Erythroblast (primary cell): Measurements from ENCODE around the gene PALLD.
A peak's percentile ranks its signal among the peaks of the same experiment; 100 is the strongest.
"Not testable (repeated sequence)": the region's sequence is repeated elsewhere in the genome, so short reads cannot be mapped to it uniquely, and the experiment has no call there.

Experiments
- DNase-seq, 2 experiments: peaks; one replicate each; lab custom pipeline; 2025; lab: John Stamatoyannopoulos, UW
- GATA1 ChIP-seq: IDR thresholded peaks from 2 replicates; pipeline ENCODE4 v1.6.1; 2011; ENCODE audit warnings: low read depth, mild to moderate bottlenecking, control low read depth, low read length, moderate library complexity
- POLR2A ChIP-seq: IDR thresholded peaks from 2 replicates; pipeline ENCODE4 v1.6.1; 2011; ENCODE audit warnings: mild to moderate bottlenecking, low read length

The PALLD gene

DNA sequence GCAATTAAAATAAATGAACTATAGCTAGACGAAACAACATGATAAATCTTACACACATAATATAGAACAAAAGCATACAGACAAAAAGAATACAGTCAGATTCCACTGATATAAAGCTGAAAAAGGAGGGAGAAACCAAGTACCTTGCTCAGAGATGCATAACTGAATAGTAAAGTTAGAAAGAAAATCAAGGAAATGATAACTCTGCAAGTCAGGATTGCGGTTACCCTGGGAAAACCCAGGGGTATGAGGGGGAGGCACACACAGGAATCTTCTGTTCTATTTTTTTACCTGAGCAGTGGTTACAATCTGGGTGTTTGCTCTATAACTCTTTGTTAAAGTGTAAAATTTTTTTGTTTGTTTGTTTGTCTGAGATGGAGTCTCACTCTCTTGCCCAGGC is 304.1 kb downstream of the PALLD start:
- DNase-seq, result no peak
- TF ChIP-seq POLR2A (no peak), GATA1 (no peak)

DNA sequence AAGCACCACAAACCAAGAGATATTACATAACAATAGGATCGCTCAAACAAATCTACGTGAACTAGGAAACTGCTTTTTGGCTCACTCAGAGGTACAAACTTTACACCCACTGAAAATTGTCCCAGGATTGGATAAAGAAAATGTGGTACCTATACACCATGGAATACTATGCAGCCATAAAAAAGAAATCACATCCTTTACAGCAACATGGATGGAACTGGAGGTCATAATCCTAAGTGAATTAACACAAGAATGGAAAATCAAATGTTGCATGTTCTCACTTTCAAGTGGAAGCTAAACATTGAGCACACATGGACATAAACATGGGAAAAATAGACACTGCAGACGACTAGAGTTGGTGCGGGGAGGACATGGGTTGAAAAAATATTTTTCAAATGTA is 305.4 kb downstream of the PALLD start:
- no peak for DNase-seq
- TF ChIP-seq POLR2A (no peak), GATA1 (no peak)

DNA sequence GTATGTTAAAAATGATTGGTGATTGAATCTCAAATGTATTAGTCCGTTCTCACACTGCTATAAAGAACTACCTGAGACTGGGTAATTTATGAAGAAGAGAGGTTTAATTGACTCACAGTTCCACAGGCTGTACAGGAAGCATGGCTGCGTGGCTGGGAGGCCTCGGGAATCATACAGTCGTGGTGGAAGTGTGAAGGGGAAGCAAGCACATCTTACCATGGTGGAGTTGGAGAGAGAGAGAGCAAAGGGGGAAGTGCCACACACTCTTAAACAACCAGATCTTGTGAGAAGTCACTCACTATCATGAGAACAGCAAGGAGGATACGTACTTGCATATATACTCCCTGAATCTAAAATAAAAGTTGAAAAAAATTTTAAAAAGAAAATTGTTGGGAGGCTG is 306.2 kb downstream of the PALLD start:
- not testable (repeated sequence) for DNase-seq

DNA sequence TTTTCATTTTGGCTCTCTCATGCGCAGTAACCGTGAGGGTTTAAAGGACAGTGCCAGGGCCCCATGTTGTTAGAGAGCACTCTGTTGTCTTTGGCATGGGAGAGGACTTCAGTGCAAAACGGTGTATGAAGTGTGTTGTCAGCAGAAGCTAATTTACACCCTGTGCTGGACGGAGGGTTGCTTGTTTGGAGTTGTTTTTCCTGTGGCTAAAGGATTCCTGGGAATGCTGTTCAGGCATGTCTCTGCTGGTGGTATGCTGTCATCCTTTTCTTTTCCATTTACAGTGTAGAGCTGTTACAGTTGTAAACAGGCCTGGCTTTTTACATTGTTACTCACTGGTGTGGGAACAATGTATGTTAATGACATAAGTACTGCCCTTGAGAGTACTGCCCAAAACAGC is 306.9 kb downstream of the PALLD start:
- no peak for DNase-seq
- TF ChIP-seq POLR2A (no peak), GATA1 (no peak)

DNA sequence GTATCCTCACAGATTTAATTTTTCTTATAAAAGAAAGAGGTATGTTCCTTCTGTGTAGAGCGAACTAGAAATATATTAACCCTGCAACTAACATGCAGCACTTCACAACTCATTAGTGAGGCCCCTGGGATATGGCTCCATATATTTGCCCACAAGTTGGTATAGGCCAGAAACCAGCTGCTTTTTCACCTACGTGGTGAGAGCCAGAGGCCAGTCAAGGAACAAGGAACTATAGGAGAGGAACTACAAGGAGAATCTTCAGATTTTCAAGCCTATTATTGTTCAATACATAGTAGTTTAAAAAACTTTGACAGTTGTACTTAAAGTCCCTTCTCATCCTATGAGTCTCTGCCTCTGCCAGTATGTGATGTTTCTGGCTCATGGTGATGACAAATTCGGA is 307.3 kb downstream of the PALLD start:
- no peak for DNase-seq
- TF ChIP-seq GATA1 (no peak), POLR2A (no peak)

DNA sequence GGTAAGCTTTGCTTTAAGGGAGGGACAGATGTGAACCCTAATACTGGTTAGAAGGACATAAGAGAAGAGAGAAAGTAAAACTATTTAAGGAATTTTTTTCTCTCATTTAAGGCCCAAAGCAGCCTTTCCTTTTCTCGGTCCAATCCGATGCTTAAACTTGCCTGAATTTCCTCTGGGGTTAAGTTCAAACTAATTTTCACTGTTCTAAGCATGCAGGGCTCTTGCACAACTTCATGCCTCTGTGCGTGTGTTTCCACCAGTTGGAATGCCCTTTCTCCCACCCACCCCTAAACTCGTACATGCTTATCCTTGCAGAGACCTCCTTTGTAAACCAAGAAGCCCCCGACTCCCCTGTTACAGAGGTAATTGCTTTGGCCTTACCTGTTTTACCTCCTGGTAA is 308.5 kb downstream of the PALLD start:
- TF ChIP-seq GATA1 (no peak), POLR2A (no peak)
- no peak for DNase-seq

DNA sequence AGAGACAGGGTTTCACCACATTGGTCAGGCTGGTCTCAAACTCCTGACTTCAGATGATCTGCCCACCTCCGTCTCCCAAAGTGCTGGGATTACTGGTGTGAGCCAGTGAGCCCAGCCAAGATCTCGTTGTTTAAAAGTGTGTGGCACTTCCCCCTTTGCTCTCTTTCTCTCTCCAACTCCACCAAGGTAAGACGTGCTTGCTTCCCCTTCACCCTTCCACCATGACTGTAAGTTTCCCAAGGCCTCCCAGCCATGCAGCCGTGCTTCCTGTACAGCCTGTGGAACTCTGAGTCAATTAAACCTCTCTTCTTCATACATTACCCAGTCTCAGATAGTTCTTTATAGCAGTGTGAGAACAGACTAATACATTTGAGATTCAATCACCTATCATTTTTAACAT is 309.4 kb downstream of the PALLD start:
- DNase-seq, result not testable (repeated sequence)

DNA sequence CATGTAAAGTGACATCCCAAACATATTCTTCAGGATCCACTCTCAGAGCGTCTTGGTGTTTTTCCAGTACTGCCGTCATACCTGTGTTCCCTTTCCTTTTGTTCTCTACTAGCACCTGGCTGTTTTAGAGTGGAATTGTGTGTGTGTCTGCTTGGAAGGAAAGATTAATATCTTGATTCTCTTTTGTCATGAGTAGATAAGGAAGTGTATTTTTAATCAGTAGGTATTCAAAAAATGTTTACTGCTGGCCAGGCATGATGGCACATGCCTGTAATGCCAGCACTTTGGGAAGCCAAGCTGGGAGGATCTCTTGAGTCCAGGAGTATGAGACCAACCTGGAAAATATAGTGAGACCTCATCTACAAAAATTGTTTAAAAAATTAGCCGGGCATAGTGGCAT is 314.4 kb downstream of the PALLD start:
- no peak for DNase-seq
- no peak for TF ChIP-seq POLR2A
- TF ChIP-seq GATA1, result no peak

DNA sequence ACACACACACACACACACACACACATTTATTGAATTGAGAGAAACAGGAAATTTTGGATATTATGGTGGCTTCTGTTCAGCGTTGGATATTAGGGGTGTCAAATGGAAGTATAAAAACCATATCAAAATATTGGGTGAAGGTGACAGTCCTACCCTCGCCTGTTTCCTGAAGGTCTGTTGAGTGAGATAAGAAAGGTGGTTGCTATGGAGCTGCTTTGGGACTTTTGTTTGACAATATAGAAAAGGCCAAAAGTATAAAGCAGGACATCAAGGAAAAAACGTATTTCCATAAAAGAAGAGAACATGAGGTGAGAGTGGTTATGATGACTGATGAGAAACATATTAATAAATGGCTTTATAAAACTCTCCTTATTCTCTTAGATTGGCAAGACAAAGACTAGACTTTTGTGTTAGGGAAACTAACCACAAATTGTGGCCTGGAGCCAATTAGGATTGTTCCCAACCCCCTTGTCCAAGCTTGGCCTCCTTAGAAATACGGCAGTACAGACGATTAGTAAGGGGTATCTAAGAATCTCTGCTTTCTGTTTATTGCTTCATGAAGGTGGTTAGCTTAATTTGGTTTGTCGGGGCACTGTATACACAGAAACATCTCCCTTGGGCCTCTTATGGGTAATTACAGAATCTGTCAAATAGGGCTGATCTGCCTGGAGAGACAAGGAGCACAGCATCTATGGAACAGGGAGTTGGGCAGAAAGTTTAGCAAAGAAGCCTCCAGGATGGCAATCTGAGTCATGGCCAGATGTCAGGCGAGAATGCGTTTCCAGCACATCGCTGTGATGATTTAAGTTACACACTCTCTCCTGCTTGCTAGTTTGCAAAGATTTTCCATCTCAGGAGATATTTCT is 315.2 kb downstream of the PALLD start:
- peak in 1 of 2 experiments; percentile 21 for DNase-seq
- TF ChIP-seq GATA1 (no peak), POLR2A (no peak)

DNA sequence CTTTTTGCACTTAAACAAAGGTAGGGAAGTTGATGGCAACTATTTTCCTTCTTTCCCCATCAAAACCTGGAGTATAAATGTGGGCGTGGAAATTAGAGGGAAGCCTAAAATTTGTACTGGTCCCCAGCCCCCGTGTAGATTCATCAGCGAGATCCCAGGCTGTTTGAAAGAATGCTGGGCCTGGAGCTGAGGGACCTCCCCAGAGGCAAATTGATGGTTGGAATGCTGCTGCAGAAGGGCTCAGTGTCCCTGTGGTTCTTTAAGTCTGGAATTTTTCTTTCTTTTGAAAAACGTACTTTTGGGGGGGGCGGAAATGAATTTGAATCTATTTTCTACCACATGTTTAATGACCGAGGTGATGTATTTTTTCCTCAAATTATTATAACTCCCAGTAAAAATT is 316.0 kb downstream of the PALLD start:
- DNase-seq, result no peak
- TF ChIP-seq POLR2A, result no peak
- no peak for TF ChIP-seq GATA1

DNA sequence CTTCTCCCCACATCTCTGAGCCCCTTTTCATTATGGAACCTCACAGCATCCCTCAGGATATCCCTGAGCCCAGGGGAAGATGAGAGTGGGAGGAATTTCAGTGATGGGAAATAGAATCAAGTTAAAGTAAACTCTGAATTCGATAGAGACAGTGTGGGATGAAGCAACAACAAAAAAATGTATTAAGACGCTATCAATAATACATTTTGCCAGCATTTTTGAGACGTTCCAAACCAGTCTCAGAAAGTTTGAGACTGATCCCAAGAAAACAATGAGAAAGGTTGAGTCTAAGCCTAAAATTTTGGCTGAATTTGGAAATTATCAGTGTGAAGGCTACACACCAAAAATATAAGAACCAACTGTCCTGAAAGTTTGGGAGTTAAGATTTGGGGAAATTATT is 317.0 kb downstream of the PALLD start:
- TF ChIP-seq GATA1 (no peak), POLR2A (no peak)
- no peak for DNase-seq

DNA sequence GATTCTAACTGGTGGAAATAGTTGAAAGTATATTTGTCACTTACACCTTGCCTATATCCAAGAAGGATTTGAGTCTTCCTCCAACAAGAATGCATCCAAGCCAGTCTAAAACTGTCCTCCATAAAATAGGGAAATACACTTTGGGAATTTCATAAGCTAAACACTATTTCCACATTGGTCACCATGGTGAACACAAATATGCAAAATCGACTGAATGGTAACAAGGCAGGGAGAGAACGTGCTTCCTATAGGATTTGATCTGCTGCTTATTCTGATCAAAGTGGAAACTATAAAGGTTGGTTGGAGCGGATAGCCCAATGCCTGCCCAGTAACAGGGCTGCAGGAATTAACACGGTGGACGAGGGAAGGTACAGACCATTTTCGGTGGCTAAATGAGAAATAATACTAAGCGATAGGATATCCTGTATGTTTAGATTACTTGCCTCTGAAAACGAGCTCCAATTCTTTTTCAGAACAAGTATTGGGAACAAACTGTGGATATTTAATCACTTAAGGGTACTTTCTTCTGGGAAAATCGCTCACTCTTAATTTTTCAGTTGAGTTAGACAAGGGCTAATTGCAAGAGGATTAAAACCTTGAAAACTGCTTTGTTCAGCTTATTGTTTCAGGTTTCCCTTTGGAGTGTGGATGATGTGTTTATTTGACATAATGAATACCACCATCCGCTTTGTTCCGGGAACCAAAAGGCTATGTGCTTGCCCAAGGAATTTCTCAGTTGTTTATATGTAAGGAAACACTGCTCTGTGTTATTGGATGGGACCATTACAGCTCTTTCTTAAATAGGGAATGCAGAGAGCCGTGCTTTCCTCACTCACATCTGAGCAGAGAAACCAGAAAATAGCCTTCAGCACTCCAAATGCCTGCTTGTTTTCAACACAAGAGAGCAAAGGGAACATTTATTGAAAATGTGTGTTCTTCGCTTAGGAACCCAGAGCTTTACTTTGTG is 318.8 kb downstream of the PALLD start:
- no peak for TF ChIP-seq GATA1
- TF ChIP-seq POLR2A, result no peak
- DNase-seq, result no peak

DNA sequence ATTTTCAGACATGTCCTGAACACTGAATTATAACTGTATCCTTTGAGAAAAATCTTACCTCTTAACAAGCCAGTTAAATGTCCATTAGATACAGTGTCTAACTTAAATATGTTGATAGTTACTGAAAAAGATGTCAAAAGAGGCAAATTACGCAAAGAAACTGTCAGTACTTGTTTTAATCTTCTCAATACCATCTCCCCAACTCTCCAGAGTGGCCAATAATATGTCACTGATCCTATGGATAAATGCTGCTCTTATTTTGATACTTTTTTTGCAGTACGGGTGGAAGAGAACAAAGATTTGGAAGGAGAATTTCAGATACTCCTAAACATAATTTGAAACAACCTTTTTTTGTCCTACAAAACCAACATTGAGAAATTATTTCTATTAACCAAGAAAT is 320.5 kb downstream of the PALLD start:
- no peak for DNase-seq

DNA sequence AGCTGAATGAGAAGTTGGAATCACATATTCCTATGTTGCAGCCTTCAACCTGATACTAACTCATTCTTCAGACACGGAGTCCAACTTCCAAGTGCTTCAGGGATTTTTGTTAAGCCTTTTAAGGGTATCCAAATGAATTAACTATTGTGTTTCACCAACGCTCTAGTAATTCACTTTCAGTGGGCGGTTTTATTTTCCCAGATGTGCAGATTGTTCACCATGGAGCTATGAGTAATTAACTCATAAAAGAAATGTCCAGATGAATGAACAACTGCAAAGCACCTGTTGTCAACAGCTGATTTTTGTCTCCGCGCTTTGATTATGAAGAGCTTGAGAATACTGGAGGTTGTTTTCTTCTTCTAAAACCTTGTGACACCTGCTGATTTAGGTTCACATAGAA is 325.6 kb downstream of the PALLD start:
- TF ChIP-seq GATA1 (no peak), POLR2A (no peak)
- no peak for DNase-seq

More for the DNA sequence above, 320.5 kb downstream of the PALLD start:
- TF ChIP-seq POLR2A, result no peak
- TF ChIP-seq GATA1, result no peak
